ENCODE data around the gene DLG1.

The DLG1 gene

GRCh38 chr3:197298341-197298944 is at the start of gene DLG1:
Gene DLG1, minus strand, starts transcription at chr3:197298612. Its CDS starts 1,408 bp downstream, at chr3:197297204.
- DNase-seq: peak; percentile 95

- no peak for DNase-seq
These were observed 49.6 kb upstream of the DLG1 start for GRCh38 chr3:197348014-197348413.

- no peak for DNase-seq
These were observed 47.0 kb upstream of the DLG1 start for GRCh38 chr3:197345390-197345789.

- DNase-seq: no peak
These were observed 46.3 kb upstream of the DLG1 start for GRCh38 chr3:197344582-197345318.

- DNase-seq: no peak
These were observed 45.4 kb upstream of the DLG1 start for GRCh38 chr3:197343656-197344408.

- DNase-seq: no peak
These were observed 44.7 kb upstream of the DLG1 start for GRCh38 chr3:197343111-197343510.

GRCh38 chr3:197340521-197340871 is 42.1 kb upstream of the DLG1 start:
- DNase-seq: no peak

GRCh38 chr3:197339841-197340520 is 41.6 kb upstream of the DLG1 start:
- DNase-seq: no peak

GRCh38 chr3:197338586-197338985 is 40.2 kb upstream of the DLG1 start:
- DNase-seq: no peak

GRCh38 chr3:197337656-197338055 is 39.2 kb upstream of the DLG1 start:
- peak; percentile 49 for DNase-seq

- no peak for DNase-seq
These were observed 38.8 kb upstream of the DLG1 start for GRCh38 chr3:197337214-197337613.

- DNase-seq: no peak
These were observed 37.9 kb upstream of the DLG1 start for GRCh38 chr3:197336348-197336747.

- DNase-seq: no peak
These were observed 37.2 kb upstream of the DLG1 start for GRCh38 chr3:197335428-197336132.

GRCh38 chr3:197333901-197334639 is 35.7 kb upstream of the DLG1 start:
- DNase-seq: peak; percentile 99

- no peak for DNase-seq
These were observed 32.7 kb upstream of the DLG1 start for GRCh38 chr3:197331131-197331530.

GRCh38 chr3:197329382-197329781 is 31.0 kb upstream of the DLG1 start:
- DNase-seq: peak; percentile 74

GRCh38 chr3:197328198-197328597 is 29.8 kb upstream of the DLG1 start:
- DNase-seq: no peak

GRCh38 chr3:197327701-197328100 is 29.3 kb upstream of the DLG1 start:
- no peak for DNase-seq

GRCh38 chr3:197325773-197326172 is 27.4 kb upstream of the DLG1 start:
- DNase-seq: no peak

- no peak for DNase-seq
These were observed 23.7 kb upstream of the DLG1 start for GRCh38 chr3:197322149-197322548.

- no peak for DNase-seq
These were observed 22.2 kb upstream of the DLG1 start for GRCh38 chr3:197320582-197320981.
